ENCODE data around the gene CPNE4.

The CPNE4 gene

DNA sequence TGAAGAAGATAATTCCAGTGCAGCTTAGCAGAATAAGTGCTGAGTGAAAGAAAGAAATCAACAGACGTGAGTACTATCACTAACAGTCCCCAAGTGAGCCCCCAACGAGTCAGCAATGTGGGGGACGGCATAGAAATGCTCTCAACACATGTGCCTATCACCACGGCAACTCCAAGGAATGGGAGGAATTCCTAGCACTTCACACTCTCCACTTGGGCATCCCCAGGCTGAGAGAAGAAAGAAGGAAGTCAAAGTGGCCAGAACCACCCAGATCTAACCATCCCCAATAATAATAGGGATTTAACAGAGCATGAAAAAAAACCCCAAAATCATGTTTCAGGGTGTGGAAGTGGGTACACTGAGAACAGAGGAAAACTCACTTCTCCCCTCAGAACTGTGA, 29.3 kb upstream of the CPNE4 start:
- Histone ChIP-seq H3K4me1 (ENCODE audit: insufficient read depth, low read length, severe bottlenecking) (no peaks in the 10 kb centered on the region), H4K20me1 (ENCODE audit: insufficient read depth, low read length) (no peaks in the 10 kb centered on the region), H3F3A (ENCODE audit: insufficient read depth, low read length) (no peaks in the 10 kb centered on the region), H3K9me3 (ENCODE audit: low read length) (no peaks in the 10 kb centered on the region), H3K9ac (ENCODE audit: low read length) (no peak overlapping the region), H3K79me2 (ENCODE audit: insufficient read depth, low read length) (no peaks in the 10 kb centered on the region), H3K27ac (ENCODE audit: low read depth, low read length, poor library complexity, severe bottlenecking) (no peak overlapping the region), H2AFZ (ENCODE audit: low read length) (no peak overlapping the region), H3K9me2 (ENCODE audit: low read depth, low read length) (no peaks in the 10 kb centered on the region), H3K27me3 (ENCODE audit: insufficient read depth, low read length) (no peaks in the 10 kb centered on the region), H3K4me2 (ENCODE audit: low read length) (no peak overlapping the region), H3K36me3 (ENCODE audit: insufficient read depth, low read length) (no peaks in the 10 kb centered on the region), H3K4me3 (ENCODE audit: low read depth, low read length, poor library complexity, severe bottlenecking) (no peak overlapping the region)
- TF ChIP-seq EZH2 (IDR thresholded peaks at IDR 0.05; ENCODE audit: borderline replicate concordance, low read length) = no peak
- TF ChIP-seq, protein P1, sequence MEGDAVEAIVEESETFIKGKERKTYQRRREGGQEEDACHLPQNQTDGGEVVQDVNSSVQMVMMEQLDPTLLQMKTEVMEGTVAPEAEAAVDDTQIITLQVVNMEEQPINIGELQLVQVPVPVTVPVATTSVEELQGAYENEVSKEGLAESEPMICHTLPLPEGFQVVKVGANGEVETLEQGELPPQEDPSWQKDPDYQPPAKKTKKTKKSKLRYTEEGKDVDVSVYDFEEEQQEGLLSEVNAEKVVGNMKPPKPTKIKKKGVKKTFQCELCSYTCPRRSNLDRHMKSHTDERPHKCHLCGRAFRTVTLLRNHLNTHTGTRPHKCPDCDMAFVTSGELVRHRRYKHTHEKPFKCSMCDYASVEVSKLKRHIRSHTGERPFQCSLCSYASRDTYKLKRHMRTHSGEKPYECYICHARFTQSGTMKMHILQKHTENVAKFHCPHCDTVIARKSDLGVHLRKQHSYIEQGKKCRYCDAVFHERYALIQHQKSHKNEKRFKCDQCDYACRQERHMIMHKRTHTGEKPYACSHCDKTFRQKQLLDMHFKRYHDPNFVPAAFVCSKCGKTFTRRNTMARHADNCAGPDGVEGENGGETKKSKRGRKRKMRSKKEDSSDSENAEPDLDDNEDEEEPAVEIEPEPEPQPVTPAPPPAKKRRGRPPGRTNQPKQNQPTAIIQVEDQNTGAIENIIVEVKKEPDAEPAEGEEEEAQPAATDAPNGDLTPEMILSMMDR (IDR thresholded peaks at IDR 0.05; ENCODE audit: low read length) = no peak

DNA sequence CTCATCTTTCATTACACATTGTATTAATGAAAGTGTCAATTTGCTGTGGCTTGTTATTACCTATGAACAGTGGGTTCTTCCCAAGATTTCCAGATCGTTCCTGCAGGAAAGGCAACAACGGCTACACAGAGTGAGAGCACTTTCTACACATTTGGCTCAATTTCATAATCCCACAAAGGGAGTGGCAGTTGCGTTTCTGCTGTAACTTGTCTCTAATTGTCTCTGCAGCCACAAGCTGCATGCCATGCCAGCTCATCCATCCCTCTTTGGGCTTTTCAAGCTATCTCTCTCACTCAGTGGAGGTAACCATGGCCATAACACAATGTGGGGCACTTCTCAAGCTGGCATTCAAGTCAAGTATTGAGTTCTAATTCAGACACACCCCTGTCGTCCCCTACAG, 27.7 kb upstream of the CPNE4 start:
- no peak overlapping the region for H2AFZ ChIP-seq (ENCODE audit: low read length)
- H3K9me2 ChIP-seq (ENCODE audit: low read depth, low read length) = no peaks in the 10 kb centered on the region
- no peaks in the 10 kb centered on the region for H3K79me2 ChIP-seq (ENCODE audit: insufficient read depth, low read length)
- H3K36me3 ChIP-seq (ENCODE audit: insufficient read depth, low read length) = no peaks in the 10 kb centered on the region
- TF ChIP-seq EZH2 (IDR thresholded peaks at IDR 0.05; ENCODE audit: borderline replicate concordance, low read length) = no peak
- TF ChIP-seq, protein P1 (IDR thresholded peaks at IDR 0.05; ENCODE audit: low read length) = no peak
- no peaks in the 10 kb centered on the region for H4K20me1 ChIP-seq (ENCODE audit: insufficient read depth, low read length)
- no peak overlapping the region for H3K27ac ChIP-seq (ENCODE audit: low read depth, low read length, poor library complexity, severe bottlenecking)
- no peak overlapping the region for H3K9ac ChIP-seq (ENCODE audit: low read length)
- H3K9me3 ChIP-seq (ENCODE audit: low read length) = no peaks in the 10 kb centered on the region
- no peaks in the 10 kb centered on the region for H3K27me3 ChIP-seq (ENCODE audit: insufficient read depth, low read length)
- no peak overlapping the region for H3K4me3 ChIP-seq (ENCODE audit: low read depth, low read length, poor library complexity, severe bottlenecking)
- H3F3A ChIP-seq (ENCODE audit: insufficient read depth, low read length) = no peaks in the 10 kb centered on the region
- H3K4me2 ChIP-seq (ENCODE audit: low read length) = no peak overlapping the region
- H3K4me1 ChIP-seq (ENCODE audit: insufficient read depth, low read length, severe bottlenecking) = no peaks in the 10 kb centered on the region

- Histone ChIP-seq H3K9ac (ENCODE audit: low read length) (no peak overlapping the region), H3K36me3 (ENCODE audit: insufficient read depth, low read length) (no peaks in the 10 kb centered on the region), H2AFZ (ENCODE audit: low read length) (no peak overlapping the region), H3K9me3 (ENCODE audit: low read length) (no peaks in the 10 kb centered on the region), H3K27ac (ENCODE audit: low read depth, low read length, poor library complexity, severe bottlenecking) (no peak overlapping the region), H3K9me2 (ENCODE audit: low read depth, low read length) (no peaks in the 10 kb centered on the region), H3K4me1 (ENCODE audit: insufficient read depth, low read length, severe bottlenecking) (no peaks in the 10 kb centered on the region), H3K79me2 (ENCODE audit: insufficient read depth, low read length) (no peaks in the 10 kb centered on the region), H3K4me3 (ENCODE audit: low read depth, low read length, poor library complexity, severe bottlenecking) (no peak overlapping the region), H3F3A (ENCODE audit: insufficient read depth, low read length) (no peaks in the 10 kb centered on the region), H3K27me3 (ENCODE audit: insufficient read depth, low read length) (no peaks in the 10 kb centered on the region), H4K20me1 (ENCODE audit: insufficient read depth, low read length) (no peaks in the 10 kb centered on the region), H3K4me2 (ENCODE audit: low read length) (no peak overlapping the region)
- no peak for TF ChIP-seq EZH2 (IDR thresholded peaks at IDR 0.05; ENCODE audit: borderline replicate concordance, low read length)
- TF ChIP-seq, protein P1 (IDR thresholded peaks at IDR 0.05; ENCODE audit: low read length) = no peak
Measured at GRCh38 chr3:132055872-132056271, 21.1 kb upstream of the CPNE4 start.

Data from OCI-LY1 (cell line).